NCI-H1436 treated with DMSO at 0.1 percent for 48 hours (cell line): ENCODE data around the gene STK10.
"Not testable (repeated sequence)": the region's sequence is repeated elsewhere in the genome, so short reads cannot be mapped to it uniquely, and the experiment has no call there.

Experiments used
- DNase-seq: peaks from one replicate; lab custom pipeline; 2025; lab: John Stamatoyannopoulos, UW

The STK10 gene

DNA sequence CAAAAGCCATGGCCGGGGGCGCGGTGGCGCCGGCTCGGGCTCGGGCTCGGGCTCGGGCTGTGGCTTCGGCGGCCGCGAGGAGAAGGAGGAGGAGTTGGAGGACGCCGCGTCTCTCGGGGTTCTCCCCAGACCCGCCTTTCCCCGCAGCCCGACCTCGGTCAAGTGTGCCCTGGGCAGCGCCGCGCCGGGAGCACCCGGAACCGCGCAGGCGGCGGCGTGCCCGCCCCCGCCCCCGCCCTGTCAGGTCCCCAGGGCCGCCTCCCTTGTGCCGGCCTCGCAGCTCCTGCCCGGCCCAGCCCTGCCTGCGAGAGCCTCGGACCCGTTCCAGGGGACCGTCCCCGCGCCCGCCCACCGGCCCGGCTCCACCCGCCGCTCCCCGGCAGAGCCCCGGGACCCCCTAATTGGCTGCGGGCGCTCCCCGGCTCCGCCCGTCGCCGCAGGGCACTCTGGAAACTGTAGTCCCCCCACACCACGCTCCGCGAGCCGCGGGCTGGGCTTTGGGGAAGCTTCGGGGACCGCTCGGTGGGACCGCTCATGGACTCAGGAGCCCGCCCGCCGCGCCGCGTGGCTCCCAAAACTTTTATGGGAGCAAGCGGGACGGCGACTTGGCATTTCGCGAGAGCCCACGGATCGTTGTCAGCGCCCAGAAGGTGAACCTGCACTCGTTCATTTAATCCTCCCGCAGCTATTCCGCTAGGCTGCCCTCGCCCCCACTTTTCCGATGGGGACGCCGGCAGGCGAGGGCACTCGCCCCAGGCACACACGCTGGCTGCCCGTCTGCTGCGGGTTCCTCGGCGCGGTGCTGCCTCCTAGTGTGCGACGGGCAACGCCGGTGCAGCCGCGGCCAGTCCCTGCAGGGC is at the start of gene STK10:
STK10 (minus strand) TSS at position 192 of the 860 bp plus-strand sequence; CDS start at position 10, 182 bp downstream.
- DNase-seq, result peak; percentile 5

DNA sequence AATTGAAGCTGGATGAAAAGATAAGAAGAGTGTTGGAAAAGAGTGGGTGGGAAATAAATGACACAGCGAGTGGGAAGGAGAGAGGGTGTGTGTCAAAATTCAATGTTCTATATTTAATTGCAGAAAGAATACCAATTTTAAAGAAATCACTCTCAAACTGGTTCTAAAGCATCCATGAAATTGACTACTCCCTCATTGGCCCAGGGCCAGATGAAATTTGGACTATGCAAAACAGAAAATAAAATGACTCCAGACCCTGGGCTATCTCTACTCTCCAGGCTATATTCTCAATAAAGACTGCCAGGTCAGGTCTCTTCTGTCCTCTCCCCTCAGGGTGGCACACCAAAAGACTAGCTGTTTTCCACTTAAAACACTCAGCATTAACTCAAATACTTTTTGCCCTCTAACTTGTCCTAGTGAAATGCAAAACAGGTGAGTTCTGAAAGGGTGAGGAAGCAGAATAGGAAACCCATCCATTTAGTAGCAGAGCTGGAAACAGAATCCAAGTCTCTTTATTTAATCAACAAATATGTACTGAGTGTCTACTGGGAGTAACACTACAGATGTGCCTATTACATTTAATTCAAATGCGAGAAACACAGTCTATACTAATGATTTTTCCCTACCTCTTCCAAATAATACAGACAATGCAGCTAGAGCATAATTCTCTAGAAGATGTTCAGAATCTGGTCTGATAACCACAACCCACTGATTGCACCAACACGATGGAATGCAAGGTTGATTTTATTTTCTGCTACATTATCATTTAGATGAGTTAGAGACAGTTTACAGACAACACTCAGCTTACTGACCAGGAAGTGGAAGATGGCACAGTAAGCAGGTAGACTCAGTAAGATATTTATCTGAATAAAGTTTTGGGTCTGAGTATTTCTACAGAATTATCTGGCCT is 48.1 kb upstream of the STK10 start:
- DNase-seq, result no peak

DNA sequence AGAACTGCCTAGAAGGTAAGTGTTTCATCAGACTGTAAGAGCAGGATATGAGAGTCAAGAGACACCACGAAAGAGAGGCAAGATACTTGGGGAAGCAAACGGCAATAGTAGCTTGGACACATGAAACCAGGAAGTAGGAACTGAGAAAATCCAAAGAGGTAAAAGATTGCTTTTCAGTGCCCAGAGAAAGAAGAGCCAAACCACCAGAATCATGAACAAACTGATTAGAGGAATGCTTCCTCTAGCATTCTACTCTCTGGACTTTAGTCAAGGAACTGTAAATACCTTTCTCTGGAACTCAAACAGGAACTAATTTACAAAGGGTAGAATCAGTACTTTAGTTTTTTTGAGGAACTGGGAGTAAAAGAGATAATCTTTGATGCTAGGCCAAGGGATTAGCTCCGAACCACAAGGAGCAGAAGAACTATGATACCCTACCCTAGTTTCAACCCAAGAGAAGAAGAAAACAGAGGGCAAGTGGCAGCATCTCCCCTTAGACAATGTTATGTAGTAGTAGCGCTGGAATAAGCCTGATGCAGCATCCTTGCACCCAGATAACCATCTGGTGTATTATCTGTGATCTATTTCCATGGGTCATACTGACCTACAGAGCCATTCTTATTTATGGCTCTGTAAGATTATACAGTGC is 47.2 kb upstream of the STK10 start:
- DNase-seq, result no peak

DNA sequence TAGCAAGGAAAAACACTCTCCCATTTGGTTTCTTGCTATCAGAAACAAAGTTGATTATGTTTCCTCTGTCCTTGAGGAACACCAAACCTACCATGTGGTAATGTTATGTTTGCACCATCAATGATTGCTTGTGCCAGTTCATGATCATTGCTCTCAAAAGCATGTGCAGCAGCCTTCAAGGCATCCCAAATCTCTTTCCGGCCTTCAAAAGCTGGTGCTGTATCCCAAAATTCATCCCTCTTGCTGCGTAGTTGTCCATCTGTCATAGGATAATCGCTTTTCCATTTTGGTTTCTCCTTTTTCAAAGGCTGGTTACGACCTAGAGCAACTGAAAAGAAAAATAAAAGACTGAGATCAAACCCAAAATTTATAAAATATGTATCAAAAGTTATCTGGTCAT is 46.0 kb upstream of the STK10 start:
- DNase-seq, result no peak

DNA sequence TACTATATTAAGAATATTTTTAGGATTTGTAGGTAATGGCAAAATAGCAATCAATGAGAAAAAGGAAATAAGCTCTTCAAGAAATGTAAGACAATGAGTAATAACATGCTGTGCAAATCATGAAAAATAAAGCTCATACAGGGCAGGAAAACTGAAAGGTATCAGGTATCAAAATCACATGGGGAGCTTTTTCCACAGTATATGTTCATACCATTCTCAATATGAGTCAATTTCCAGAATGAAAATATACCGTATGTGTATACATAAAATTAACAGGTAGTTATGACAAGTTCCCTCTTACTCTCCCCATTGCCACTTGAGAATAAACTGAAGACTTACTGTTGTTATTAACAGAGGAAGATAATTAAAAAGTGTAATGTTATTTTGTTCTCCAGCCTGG is 41.9 kb upstream of the STK10 start:
- no peak for DNase-seq

DNA sequence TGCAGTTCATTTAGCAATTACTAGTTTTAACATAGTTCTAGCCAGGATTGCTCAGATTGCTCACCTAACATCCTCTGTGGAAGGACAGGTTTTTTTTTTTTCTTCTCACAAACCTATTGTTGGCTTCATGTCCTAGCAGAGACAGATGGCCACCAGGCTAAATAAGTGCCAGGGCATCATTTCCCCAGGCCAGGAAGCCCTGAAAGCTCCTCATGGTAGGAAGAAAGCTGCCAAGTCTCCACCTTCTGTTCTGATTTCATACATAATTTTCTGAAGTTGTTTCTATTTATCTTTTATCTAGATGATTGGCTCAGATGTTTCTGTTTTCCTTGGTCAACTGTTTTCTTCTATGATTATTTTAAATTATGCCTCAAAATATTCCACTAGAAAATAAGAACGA is 37.0 kb upstream of the STK10 start:
- no peak for DNase-seq

DNA sequence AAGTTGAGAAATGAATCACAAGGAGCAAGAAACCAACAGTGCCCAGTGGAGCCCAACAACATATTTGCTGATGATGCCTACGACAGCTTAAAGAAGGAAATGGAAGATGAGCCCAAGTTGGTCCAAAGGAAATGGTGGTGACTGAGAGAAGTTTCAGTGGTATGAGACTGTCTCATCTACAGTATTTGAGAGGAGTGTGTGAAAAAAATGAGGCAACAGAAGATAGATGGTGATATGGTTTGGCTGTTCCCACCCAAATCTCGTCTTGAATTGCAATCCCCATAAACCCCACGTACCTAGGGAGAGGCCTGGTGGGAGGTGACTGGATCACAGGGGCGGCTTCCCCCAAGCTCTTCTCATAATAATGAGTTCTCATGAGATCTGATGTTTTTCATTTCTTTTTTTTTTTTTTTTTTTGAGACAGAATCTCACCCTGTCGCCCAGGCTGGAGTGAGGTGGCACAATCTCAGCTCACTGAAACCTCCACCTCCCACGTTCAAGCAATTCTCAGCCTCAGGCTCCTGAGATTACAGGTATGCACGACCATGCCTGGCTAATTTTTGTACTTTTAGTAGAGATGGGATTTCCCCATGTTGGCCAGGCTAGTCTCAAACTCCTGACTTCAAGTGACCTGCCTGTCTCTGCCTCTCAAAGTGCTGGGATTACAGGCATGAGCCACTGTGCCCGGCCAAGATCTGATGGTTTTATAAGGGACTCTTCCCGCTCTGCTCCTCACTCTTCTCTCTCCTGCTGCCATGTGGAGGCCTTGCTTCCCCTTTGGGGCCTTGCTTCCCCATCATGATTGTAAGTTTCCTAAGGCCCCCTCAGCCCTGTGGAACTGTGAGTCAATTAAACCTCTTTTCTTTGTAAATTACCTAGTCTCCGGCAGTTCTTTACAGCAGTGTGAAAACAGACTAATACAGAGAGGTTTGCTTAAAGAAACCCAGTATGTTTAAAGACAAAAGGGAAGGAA is 36.2 kb upstream of the STK10 start:
- DNase-seq, result no peak

DNA sequence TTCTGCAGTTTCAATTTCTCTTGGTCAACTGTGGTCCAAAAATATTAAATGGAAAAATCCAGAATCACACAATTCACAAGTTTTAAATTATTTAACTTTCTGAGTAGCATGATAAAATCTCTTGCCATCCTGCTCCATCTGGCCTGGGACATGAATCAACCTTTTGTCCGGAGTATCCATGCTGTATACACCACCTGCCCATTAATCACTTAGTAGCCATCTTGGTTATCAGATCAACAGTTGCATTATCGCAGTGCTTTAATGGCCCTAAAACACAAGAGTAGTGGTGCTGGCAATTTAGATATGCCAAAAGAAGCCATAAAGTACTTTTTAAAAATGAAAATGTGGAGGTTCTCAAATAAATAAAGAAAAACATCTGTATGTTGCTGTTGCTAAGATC is 31.3 kb upstream of the STK10 start:
- no peak for DNase-seq

DNA sequence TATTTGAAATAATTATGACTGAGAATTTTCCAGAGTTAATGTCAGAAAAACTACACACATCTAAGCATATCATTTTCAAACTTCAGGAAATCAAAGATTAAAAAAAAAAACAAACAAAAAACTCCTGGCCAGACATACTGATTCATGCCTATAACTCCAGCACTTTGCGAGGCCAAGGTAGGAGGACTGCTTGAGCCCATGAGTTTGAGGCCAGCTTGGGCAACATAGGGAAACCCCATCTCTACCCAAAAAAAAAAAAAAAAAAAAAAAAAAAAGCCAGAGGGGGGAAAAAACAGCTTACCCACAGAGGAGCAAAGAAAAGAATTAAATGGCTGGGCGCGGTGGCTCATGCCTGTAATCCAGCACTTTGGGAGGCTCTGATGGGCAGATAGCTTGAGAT is 28.3 kb upstream of the STK10 start:
- no peak for DNase-seq

DNA sequence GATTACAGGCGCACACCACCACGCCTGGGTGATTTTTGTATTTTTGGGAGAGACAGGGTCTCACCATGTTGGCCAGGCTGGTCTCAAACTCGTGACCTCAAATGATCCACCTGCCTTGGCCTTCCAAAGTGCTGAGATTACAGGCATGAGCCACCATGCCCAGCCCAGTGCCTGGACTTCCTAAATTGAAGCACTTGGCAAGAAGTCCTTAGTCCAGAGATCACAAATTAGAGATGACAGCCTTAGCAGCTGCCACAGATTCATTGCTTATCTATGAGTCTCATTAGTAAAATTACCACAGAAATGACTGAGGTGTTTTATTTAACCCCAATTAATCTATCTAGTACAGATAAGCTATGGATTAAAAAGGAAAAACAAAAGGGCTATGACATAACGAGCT is 25.1 kb upstream of the STK10 start:
- no peak for DNase-seq

DNA sequence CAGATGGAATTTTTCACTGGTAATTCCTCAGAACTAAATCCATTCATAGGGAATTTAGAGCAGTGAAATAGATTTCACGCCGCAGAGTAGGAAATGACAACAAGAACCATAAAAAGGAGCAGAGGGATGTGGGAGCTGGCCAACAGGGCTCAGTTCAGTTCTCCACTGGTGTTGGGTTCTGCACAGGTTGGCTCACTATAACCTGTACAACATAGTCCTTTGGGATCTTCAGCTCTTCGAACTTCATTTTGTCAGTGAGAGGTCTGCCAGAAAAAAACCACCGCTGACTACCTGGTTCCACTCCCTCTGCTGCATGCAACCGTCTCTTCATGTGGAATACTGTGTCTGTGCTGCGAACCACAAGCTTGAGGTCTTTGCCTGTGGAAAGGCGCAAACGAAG is 23.7 kb upstream of the STK10 start:
- no peak for DNase-seq

DNA sequence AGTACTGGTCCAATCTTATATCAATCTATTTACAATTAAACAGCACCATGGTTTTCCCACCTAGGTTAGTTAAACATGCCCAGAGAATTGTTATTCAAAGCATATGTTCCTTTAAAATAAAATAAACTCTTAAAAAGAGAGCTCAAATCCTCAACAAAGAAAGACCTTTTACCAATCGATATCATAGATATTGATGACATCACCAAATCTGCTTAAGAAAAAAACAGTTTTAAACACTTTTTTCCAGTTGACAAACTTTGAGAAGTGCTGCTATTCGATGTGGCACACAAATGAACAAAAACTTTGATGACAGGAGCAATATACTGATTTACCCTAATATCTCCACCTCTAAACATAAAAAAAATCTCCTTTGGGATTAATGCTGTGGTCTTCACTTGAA is 21.7 kb upstream of the STK10 start:
- DNase-seq, result no peak

DNA sequence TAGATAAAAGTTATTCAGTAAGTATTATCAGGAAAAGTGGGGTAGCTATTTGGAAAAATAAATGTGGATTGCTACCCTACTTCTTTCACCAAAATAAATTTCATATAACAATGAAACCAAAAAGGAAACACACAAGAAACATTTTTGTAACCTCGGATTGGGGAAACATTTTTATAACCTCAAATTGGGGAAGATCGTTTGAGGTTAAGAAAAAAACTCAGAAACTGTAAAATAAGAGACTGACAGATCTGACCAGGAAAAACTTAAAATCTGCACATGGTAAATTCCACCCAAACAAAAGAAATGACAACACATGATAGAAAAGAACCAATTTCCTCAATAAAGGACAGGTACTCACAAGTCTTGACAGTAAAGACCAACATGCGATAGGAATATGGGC is 19.5 kb upstream of the STK10 start:
- DNase-seq, result no peak

DNA sequence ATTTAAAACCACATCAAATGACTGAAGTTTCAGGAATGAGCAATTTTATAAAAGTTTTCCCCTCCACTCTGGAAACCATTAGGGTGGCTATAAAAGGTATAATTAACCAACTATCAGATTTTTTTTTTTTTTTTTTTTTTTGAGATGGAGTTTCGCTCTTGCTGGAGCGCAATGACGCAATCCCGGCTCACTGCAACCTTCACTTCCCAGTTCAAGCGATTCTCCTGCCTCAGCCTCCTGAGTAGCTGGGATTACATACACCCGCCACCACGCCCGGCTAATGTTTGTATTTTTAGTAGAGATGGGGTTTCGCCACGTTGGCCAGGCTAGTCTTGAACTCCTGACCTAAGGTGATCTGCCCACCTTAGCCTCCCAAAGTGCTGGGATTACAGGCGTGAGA is 18.0 kb upstream of the STK10 start:
- not testable (repeated sequence) for DNase-seq

DNA sequence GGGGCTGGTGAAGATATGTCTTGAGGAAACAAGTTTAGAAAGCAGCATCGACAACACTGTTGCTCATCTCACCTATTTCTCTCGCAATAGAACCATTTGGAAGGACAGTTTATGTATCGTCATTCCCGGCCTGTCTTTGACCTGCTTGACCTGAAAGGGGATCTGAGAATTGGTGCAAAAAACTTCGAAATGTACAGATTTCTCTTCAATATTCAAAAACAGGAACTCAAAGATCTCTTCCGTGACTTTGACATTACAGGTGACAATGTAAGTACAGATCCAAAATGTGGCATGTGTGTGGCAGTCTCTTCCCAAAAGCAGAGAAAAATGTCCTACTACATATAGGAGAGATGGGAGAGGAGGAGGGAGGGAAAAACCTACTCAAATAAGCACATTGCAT is 12.5 kb upstream of the STK10 start:
- DNase-seq, result no peak

DNA sequence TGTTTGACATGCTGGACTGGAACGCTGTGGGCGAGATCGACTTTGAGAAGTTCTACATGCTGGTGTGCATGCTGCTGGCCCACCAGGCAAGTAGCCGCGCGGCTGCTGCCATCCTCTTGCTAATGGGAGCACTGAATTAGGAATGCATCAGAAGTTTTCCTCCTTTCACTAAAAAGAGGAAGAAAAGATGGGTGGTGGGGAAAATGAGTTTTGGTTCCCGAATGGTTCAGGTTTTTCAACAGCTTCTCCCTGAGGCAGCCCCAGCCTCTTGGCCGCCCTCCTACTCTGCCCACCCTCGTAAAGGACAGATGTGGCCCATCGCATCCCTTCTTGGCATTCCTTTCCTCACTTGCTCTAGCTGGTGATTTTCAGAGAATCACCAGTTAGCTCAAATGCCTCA is 11.4 kb upstream of the STK10 start:
- no peak for DNase-seq

DNA sequence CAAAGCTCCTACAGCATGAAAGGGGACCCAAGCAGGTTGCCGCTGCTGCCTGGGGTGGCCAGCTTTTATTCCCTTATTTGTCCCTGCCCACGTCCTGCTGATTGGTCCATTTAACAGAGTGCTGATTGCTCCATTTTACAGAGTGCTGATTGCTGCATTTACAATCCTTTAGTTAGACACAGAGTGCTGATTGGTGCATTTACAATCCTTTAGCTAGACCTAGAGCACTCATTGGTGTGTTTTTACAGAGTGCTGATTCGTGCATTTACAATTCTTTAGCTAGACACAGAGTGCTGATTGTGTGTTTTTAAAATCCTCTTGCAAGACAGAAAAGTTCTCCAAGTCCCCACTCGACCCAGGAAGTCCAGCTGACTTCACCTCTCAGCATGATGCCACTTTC is 9.8 kb upstream of the STK10 start:
- DNase-seq, result not testable (repeated sequence)

DNA sequence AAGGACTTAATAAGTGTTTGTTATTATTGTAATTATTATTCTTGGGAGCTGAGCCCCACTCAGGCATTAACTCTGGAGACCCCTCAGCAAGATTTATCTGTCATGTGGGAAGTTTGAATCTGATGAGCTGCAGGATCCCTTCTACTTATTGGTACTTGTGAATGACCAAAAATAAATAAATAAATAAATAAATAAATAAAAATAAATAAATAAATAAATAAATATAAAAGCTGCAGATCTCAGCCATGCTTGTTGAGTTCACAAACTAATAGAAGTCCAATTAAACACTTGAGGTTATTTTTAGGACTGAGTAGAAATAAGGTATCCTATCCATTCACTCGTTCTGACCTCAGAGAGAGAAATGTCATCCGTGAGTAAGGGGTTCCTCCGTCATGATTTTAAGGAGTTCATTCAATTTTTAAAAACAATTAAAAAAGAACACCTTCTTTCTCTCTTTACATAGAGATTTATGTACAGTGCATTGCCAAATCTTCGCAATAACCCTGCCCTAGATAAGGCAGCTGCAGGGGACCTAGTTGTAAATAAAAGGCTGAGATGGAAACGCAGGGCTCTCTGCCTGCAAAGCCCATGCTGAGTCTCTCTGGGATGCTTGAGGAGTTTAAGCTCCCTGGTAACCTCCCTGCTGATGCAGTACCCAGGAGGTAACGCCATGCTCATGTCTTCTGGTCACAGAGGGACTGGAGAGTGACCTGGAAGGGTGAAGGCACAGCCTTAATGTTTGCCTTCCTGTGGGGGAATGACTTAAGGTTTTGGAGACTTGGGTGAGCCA is 7.2 kb upstream of the STK10 start:
- DNase-seq, result no peak

DNA sequence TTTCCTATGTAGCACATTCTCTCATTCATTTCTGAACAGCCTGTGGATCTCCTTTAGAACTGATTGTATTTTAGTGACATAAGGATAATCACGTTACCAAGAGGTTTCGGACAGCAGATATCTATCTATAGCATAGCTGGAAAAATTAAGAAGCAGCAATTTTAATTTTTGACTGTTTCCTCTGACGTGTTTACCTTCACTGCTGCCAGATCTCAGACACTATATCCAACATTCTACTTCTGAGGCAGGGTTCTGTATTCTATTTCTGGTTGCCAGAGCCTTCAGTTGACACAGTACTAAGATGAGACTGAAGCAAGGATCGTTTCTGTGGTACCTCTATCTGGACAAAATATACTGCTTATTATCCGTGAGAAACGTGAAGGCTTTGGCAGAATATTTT is 5.8 kb upstream of the STK10 start, which contains the start of gene EFCAB9:
EFCAB9 (plus strand) TSS at position 301 of the 400 bp plus-strand sequence; CDS start at position 302, 1 bp downstream.
- no peak for DNase-seq

DNA sequence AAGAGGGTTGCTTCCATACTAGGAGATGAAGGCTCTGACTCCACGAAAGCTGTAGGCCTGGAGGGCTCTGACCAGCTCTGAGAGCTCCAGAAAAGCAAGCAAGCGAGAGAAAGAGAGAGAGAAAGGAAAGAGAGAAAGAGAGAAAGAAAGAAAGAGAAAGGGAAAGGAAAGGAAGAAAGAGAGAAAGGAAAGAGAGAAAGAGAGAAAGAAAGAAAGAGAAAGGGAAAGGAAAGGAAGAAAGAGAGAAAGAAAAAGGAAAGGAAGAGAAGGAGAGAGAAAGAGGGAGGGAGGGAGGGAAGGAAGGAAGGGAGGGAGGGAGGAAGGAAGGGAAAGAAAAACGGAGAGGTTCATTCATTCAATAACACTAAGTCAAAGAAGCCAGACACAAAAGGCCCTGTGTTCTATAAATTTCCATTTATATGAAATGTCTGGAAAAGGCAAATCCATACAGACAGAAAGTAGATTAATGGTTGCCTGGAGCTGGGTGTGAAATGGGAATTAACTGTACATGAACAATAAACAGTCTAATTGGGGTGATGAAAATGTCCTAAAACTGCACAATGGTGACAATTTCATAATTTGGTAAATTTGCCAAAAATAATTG is 1.8 kb upstream of the STK10 start:
- DNase-seq, result no peak
